ENCODE results near the gene FOXN3. TPM values are rescaled to one million over a fixed set of nuclear protein-coding genes. Genes with fewer than 3 reads are reported as not detected.

Gene FOXN3
- total RNA-seq, 1 experiment from 2014 or later, result 125 TPM

GRCh38 chr14:89254166-89254909 is 162.7 kb downstream of the FOXN3 start:
- H3K79me2 ChIP-seq (ENCODE audit: insufficient read depth, low read length), result peaks cover 6% of the 10 kb centered on the region; the same call in 1 of the 2 replicates
- H3K4ac ChIP-seq (ENCODE audit: low read depth, low read length), result no peak overlapping the region
- no peak overlapping the region for H2BK12ac ChIP-seq (ENCODE audit: insufficient read length, low read depth, low read length)
- no peak overlapping the region for H4K5ac ChIP-seq (ENCODE audit: insufficient read length, low read depth, low read length)
- Mint-ChIP-seq H3K36me3 (ENCODE audit: insufficient read depth in 1 of 3, low read depth in 3 of 3) (peaks cover 21 to 43% (median 27%) of the 10 kb centered on the region in 3 experiments; a peak in 6 of 7 replicates), H3K27me3 (ENCODE audit: low read depth) (peaks cover 1% of the 10 kb centered on the region; the same call in 1 of the 2 replicates), H3K4me3 (no peak overlapping the region), H3K27ac (peak overlapping the region in 1 of 3 experiments; percentile 76; a peak in 2 of 7 replicates), H3K9me3 (peaks cover 0 to 3% of the 10 kb centered on the region in 2 experiments; a peak in 2 of 5 replicates), H3K4me1 (peaks cover 28 to 32% of the 10 kb centered on the region in 2 experiments)
- no peak overlapping the region for H2BK120ac ChIP-seq (ENCODE audit: low read depth, low read length, poor library complexity, severe bottlenecking)
- H2BK5ac ChIP-seq (ENCODE audit: insufficient read length, low read length), result no peak overlapping the region
- H3K4me1 ChIP-seq (ENCODE audit: insufficient read depth, low read length), result peaks cover 3% of the 10 kb centered on the region; the same call in 1 of the 2 replicates
- H3K23me2 ChIP-seq (ENCODE audit: insufficient read length, low read depth, low read length, poor library complexity, severe bottlenecking), result no peaks in the 10 kb centered on the region
- no peak overlapping the region; the same call in 1 of the 2 replicates for H3K14ac ChIP-seq (ENCODE audit: insufficient read depth, low read length)
- no peaks in the 10 kb centered on the region for H3K27me3 ChIP-seq (ENCODE audit: insufficient read depth, low read length)
- no peak overlapping the region for H3T11ph ChIP-seq (ENCODE audit: low read length)
- peaks cover 8% of the 10 kb centered on the region for H3K79me1 ChIP-seq (ENCODE audit: insufficient read depth, low read depth, low read length, poor library complexity, severe bottlenecking)
- no peak overlapping the region for H2AFZ ChIP-seq (ENCODE audit: low read length)
- no peak overlapping the region for H3K56ac ChIP-seq (ENCODE audit: insufficient read length, low read depth, low read length)
- no peak overlapping the region for H4K91ac ChIP-seq (ENCODE audit: insufficient read length, low read depth, low read length)
- H4K20me1 ChIP-seq (ENCODE audit: control insufficient read depth, insufficient read depth, insufficient read length), result no peaks in the 10 kb centered on the region
- H3K9ac ChIP-seq (ENCODE audit: extremely low read depth, insufficient read length, low read length), result no peak overlapping the region
- DNase-seq, result no peak
- no CpG with 5 or more reads among the region's 12 CpGs for WGBS (ENCODE audit: extremely low coverage, insufficient read length, low lambda C conversion rate)
- H4K8ac ChIP-seq (replicated peaks; ENCODE audit: insufficient read length, low read depth, low read length), result no peak overlapping the region
- H2BK15ac ChIP-seq (ENCODE audit: low read depth, low read length), result no peak overlapping the region
- H2BK20ac ChIP-seq (ENCODE audit: low read depth, low read length, poor library complexity, severe bottlenecking), result no peak overlapping the region
- H3K18ac ChIP-seq (ENCODE audit: insufficient read length, low read depth, low read length), result no peak overlapping the region
- TF ChIP-seq CTCF (conservative IDR thresholded peaks at IDR 0.05), result no peak
- no peak overlapping the region for H3K23ac ChIP-seq (ENCODE audit: insufficient read length, low read depth, low read length)
- H3K9me3 ChIP-seq (ENCODE audit: control insufficient read depth, low read depth, low read length), result no peaks in the 10 kb centered on the region
- no peak overlapping the region for H2AK5ac ChIP-seq (ENCODE audit: insufficient read length, low read length)
- H3K4me2 ChIP-seq (ENCODE audit: insufficient read depth, insufficient read length, low read length), result no peak overlapping the region
- H3K27ac ChIP-seq (ENCODE audit: insufficient read length, low read depth, low read length), result no peak overlapping the region
